GM11168 (cell line): ENCODE measurements around the gene KCNMB2.
"Not testable (repeated sequence)": the region's sequence is repeated elsewhere in the genome, so short reads cannot be mapped to it uniquely, and the experiment has no call there.

Experiments used
- in situ Hi-C: fragments of 300-500 bp; cut with MboI; formaldehyde crosslinking; loops from one replicate; pipeline ENCODE4 v1.12.0; 2022; ENCODE audit warnings: low sequenced_read_pairs; ENCODE audit not compliant: unreplicated experiment

The KCNMB2 gene

DNA sequence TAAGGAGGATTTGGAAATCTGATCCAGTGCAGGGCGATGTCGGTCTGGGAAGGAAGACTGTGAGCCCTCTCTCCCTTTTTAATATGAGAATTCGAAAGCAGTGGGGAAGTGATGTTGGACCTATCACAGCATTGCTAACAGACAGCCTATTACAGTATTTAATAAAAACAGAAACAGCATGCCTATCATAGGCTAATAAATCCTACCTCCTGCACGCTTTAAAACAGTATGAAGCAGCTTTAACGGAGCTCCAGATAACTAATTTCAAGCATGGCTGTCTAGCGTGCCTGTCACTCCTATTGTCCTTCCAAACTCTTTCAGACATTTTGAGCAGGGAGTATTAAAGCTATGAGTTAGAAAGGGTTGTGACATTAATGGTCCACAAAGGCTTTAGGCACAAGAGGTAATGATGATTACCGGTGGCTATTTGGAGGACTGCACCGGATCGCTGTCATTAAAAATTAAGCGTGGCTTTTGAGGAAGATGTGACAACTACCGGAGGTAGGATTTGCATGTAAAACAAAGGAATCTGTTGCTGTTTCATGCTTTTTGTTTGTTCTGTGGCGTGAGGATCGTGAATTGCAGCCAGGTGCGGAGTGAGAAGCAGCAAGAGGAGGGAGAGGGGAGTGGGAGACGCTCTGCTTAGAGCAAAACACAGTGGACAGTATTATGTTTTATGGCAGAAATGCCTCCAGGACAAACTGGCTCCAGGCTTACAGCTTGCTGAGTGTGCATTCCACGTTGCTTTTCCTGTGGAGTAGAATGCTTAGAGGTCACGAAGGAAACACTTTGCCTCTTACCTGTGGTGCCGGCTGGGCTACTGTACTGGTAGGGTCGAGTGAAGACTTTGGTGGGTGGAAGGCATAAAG, at the start of gene KCNMB2:
Gene KCNMB2 (plus strand): TSS at position 226 of the 869 bp plus-strand sequence.
- in situ Hi-C loops = no loop called here

- in situ Hi-C loops = no loop called here
These were observed 49.3 kb upstream of the KCNMB2 start for GRCh38 chr3:178486903-178487302.

DNA sequence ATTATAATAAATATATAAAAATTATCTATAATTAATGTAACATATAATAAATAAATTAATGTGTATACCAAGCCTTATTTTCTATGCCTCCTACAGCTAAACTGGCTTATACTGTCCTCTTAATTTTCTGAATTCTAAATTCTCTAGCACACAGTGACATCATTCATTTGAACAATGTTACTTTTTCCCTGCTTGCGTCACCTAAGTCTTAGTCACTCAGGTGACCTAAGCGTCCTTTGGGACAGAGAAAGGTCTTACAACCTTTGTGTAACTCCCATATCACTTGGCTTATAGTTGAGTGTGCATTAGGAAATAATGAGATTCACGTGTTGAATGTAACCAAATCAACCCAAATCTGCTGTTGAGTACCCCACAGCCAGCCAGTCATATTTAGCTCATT, 48.5 kb upstream of the KCNMB2 start:
- in situ Hi-C loops = no loop called here

DNA sequence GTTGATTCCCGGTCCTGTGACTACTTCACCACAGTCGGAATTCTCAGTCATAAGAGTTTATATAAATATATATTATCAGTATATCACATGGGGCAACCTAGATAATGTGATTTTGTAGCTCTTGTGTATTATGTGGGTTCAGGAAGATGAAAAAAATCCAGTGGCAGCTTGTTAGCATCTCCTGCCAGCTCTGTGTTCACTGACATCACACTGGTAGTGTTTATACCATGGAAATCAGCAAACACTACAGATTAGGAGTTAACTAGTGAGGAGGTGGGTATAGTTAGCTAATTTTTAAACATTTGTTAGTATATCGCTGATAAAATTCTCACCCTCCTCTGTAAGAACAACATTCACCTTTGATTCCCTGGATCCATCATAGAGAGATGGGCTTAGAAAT, 44.5 kb upstream of the KCNMB2 start:
- in situ Hi-C loops = no loop called here

DNA sequence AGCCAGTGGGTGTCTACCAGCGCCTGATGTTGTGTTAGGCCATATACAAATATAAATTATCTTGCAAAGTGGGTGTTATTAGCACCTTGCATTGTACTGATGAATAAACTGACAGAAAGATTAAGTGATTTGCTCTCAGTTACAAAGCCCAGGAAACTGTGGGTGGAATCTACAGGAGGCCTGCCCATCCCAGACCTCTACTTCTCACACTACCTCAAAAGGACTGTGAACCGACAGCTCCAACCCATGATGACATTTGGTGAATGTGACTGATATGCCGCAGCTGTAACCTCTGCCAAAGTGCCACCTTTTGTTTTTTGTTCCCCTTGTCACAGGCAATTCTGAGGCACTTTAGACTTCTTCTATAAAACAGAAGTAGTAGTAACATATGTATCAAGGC, 43.7 kb upstream of the KCNMB2 start:
- in situ Hi-C loops = no loop called here

DNA sequence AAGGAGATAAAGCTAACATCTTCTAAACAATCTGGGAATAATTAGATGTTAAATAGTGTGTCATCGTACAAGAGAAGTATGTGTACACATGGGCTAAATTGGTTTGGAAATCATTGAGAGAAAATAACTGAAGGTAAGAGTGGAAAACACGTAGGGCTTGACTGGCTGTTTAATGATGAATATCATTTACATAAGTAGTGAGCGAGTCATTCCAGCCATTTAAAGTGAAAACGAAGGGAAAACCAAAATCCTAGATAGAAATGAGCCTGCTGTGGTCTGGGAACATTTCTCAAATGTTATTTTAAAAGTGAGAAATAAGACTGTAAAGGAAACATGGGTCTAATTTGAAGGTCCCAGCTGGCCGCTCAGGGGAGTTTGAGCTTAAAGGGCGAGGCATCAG, 41.9 kb upstream of the KCNMB2 start:
- in situ Hi-C loops = no loop called here

DNA sequence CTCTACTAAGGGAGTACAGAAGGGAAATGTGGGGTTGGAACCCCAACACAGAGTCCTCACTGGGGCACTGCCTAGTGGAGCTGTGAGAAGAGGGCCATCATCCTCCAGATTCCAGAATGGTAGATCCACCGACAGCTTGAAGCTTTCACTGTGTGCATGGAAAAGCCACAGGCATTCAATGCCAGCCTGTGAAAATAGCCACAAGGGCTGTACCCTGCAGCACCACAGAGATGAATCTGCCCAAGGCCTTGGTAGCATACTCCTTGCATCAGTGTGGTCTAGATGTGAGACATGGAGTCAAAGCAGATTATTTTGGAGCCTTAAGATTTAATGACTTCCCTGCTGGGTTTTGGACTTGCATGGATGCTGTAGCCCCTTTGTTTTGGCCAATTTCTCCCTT, 39.3 kb upstream of the KCNMB2 start:
- in situ Hi-C loops = no loop called here

- in situ Hi-C loops = no loop called here
These were observed 37.4 kb upstream of the KCNMB2 start for GRCh38 chr3:178498871-178499270.

- in situ Hi-C loops = no loop called here
These were observed 35.6 kb upstream of the KCNMB2 start for GRCh38 chr3:178500631-178501030.

DNA sequence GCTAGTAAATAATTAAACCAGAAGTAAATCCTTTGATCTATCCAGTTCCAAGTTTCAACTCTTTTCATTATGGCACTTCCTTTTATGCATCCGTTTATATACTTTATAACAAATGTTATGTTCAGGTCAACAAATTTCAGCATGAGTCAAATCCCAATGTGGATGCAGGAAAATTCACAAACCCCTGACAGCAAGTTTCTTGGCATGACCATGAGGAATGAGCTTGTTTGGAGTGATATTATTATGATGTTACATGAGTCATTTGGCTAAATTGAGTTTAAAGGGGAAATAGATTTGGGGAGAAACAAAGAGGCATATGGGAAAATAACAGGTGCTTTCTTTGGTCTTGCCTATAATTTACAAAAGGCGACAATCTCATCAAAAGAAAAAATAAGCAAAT, 32.1 kb upstream of the KCNMB2 start:
- in situ Hi-C loops = no loop called here

DNA sequence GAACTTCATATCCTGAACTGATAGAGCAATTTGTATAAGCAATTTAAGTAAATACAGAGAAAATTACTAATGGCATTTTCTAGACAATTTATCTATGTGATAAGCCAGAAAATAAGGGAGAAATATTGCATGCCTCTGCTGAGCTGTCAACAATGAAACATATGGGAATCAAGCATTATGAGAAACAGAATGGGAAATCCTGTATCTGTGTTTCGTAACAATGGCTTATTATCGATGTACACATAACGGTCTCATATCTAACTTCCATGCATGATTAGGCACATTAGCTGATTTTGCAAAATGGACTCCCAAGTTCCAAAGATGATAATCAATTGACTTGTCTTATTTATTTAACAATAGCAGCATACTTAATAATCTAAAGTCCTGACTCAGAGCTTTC, 30.4 kb upstream of the KCNMB2 start:
- in situ Hi-C loops = no loop called here

- in situ Hi-C loops = no loop called here
These were observed 28.5 kb upstream of the KCNMB2 start for GRCh38 chr3:178507507-178508442.

DNA sequence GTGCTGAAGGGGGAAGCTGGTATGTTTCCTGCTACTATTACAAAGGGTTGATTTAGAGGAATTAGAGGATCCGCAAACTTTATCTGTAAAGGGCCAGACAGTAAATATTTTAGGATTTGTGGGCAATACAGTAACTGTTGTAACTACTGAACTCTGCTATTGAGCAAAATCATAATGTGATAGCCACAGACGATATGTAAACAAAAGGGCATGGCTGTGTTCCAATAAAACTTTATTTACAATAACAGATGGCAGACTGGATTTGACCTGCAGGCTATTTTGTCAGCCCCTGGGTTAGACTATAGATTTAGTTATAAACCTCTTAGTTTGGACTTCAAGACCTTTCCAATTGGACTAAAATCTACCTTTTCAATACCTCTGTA, 27.8 kb upstream of the KCNMB2 start:
- in situ Hi-C loops = no loop called here

DNA sequence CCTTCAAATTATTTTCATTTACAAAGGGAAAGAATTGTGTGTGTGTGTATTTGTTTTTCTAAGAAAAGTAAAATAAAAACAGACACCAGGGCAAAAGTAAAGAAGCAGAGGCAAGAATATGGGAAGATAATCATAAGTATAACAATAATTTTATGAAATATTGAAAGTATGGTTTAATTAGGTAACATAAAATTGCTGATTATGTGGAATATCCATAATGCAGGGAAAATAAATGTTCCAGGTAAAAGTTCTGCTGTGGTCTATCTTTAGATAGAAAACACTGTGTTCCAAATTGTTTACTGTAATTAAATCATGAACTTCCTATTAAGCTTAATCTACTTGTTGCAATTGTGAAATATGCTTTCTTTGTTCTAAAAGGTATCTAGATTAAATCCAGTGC, 25.7 kb upstream of the KCNMB2 start:
- in situ Hi-C loops = no loop called here

DNA sequence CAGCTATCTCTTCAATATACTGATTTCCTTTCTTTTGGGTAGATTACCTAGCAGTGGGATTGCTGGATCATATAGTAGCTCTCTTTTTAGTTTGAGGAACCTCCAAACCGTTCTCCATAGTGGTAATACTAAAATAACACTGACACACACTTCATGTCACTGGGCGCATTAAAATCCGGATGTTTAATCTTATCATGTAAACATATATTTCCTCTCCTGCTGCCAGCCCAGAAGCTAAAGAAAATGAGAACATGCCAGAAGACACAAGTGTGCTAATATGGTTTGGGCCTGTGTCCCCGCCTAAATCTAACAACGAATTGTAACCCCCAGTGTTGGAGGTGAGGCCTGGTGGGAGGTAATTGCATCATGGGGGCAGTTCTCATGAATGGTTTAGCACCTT, 23.6 kb upstream of the KCNMB2 start:
- in situ Hi-C loops = no loop called here

GRCh38 chr3:178513546-178514380, 22.5 kb upstream of the KCNMB2 start:
- in situ Hi-C loops = no loop called here

DNA sequence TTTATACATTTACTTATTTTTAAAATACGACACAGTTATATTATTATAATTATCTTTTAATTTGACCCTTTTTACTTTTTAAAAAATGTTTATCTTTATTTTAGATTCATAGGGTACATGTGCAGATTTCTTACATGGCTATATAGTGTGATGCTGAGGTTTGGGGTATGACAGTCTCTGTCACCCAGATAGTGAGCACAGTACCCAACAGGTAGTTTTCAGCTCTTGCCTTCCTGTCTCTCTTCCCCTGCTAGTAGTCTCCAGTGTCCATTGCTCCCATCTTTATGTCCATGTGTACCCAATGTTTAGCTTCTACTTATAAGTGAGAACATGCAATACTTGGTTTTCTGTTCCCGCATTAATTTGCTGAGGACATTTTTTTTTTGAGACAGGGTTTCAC, 21.8 kb upstream of the KCNMB2 start:
- in situ Hi-C loops = no loop called here

DNA sequence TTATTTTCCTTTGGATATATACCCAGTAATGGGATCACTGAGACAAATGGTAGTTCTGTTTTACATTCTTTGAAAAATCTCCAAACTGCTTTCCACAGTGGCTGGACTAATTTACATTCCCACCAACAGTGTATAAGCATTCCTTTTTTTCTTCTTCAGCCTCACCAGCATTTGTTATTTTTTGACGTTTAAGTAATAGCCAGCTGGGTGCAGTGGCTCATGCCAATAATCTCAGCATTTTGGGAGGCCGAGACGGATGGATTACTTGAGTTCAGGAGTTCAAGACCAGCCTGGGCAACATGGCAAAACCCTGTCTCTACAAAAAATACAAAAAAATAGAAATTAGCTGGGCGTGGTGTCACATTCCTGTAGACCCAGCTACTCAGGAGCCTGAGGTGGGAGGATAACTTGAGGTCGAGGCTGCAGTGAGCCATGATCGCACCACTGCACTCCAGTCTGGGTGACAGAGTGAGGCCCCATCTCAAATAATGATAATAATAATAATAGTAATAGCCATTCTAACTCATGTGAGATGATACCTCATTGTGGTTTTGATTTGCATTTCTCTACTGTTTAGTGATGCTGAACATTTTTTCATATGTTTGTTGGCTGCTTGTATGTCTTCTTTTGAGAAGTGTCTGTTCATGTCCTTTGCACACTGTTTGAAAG, 21.0 kb upstream of the KCNMB2 start:
- in situ Hi-C loops = not testable (repeated sequence)

DNA sequence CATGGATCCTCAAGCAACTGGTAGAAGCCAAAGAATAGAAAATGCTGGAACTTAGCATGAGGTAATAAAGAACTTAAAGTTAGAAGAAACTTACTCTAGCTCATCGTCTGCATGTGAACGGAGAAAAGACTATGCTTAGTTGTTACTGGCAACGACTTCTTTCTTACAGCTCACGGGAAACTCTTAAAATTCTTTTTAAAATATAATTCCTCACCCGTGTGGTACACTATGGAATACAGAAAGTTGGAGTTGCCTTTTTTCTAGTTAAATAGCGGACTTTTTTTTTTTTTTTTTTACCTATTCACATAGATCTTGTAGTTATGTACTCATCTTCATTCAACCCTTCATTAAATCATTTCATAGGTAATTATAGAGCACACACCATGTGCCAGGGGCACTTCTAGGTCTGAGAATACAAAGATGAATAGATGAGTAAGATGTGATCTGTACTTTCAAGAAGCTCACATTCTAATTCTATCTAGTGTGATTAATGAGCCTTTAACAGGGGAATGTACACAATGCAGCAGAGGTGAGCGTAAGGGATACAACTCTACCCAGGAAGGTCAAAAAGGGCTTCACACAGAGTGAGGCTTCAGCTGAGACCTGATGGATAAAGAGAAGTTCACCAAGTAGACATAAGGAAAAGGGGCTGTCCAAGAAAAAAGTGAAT, 18.4 kb upstream of the KCNMB2 start:
- in situ Hi-C loops = no loop called here
